ENCODE data around the gene APBA3. TPM values are rescaled to one million over a fixed set of nuclear protein-coding genes. Genes with fewer than 3 reads are reported as not detected.

APBA3 gene
- total and polyA plus RNA-seq, 12 donors = 2.6 to 43.8 (median 22.3) TPM

GRCh38 chr19:3792114-3792513, 30.6 kb upstream of the APBA3 start:
- no peak overlapping the region for H3K4me3 ChIP-seq
- TF ChIP-seq POLR2A (IDR thresholded peaks at IDR 0.05) = no peak
- TF ChIP-seq CTCF (IDR thresholded peaks at IDR 0.05) = no peak
- no peak for DNase-seq
- 66 to 79% (median 71%) methylated on average over 3 of the region's 3 CpGs for WGBS, 4 donors
- intact Hi-C loops (cut with DNase I) = no loop called here
- no peaks in the 10 kb centered on the region for H3K36me3 ChIP-seq (replicated peaks in 1 of 2)
- no peaks in the 10 kb centered on the region for H3K9me3 ChIP-seq (replicated peaks in 1 of 3)
- no peaks in the 10 kb centered on the region for H3K27me3 ChIP-seq
- H3K4me1 ChIP-seq (replicated peaks in 1 of 2) = no peaks in the 10 kb centered on the region
- H3K27ac ChIP-seq = no peak overlapping the region

- 77 to 85% (median 83%) methylated on average over 7 of the region's 7 CpGs for WGBS, 4 donors
- Histone ChIP-seq H3K4me1 (replicated peaks in 1 of 2) (no peaks in the 10 kb centered on the region), H3K36me3 (replicated peaks in 1 of 2) (no peaks in the 10 kb centered on the region), H3K4me3 (no peak overlapping the region), H3K27me3 (peaks cover 4% of the 10 kb centered on the region), H3K9me3 (replicated peaks in 1 of 3) (no peaks in the 10 kb centered on the region), H3K27ac (no peak overlapping the region)
- TF ChIP-seq POLR2A (IDR thresholded peaks at IDR 0.05) (no peak), CTCF (IDR thresholded peaks at IDR 0.05) (no peak)
- intact Hi-C loops (cut with DNase I) = no loop called here
- no peak for DNase-seq
Observed at GRCh38 chr19:3790941-3791340, 29.4 kb upstream of the APBA3 start.

GRCh38 chr19:3790209-3790734, 28.8 kb upstream of the APBA3 start:
- TF ChIP-seq POLR2A (IDR thresholded peaks at IDR 0.05) (no peak), CTCF (IDR thresholded peaks at IDR 0.05) (no peak)
- WGBS, 4 donors = 64 to 69% (median 65%) methylated on average over 6 of the region's 6 CpGs
- intact Hi-C loops (cut with DNase I) = no loop called here

GRCh38 chr19:3788996-3789778, 27.7 kb upstream of the APBA3 start:
- no peaks in the 10 kb centered on the region for H3K9me3 ChIP-seq (replicated peaks in 1 of 3)
- no peaks in the 10 kb centered on the region for H3K4me1 ChIP-seq (replicated peaks in 1 of 2)
- no peak for DNase-seq
- peaks cover 10% of the 10 kb centered on the region for H3K27me3 ChIP-seq
- TF ChIP-seq CTCF (IDR thresholded peaks at IDR 0.05) (no peak), POLR2A (IDR thresholded peaks at IDR 0.05) (no peak)
- intact Hi-C loops (cut with DNase I) = no loop called here
- H3K27ac ChIP-seq = no peak overlapping the region
- H3K4me3 ChIP-seq = no peak overlapping the region
- 46 to 52% (median 49%) methylated on average over 10 to 16 of the region's 16 CpGs for WGBS, 4 donors
- no peaks in the 10 kb centered on the region for H3K36me3 ChIP-seq (replicated peaks in 1 of 2)

More at GRCh38 chr19:3790209-3790734, 28.8 kb upstream of the APBA3 start:
- Histone ChIP-seq H3K36me3 (replicated peaks in 1 of 2) (no peaks in the 10 kb centered on the region), H3K27ac (no peak overlapping the region), H3K4me1 (replicated peaks in 1 of 2) (no peaks in the 10 kb centered on the region), H3K27me3 (peaks cover 8% of the 10 kb centered on the region), H3K9me3 (replicated peaks in 1 of 3) (no peaks in the 10 kb centered on the region), H3K4me3 (no peak overlapping the region)
- no peak for DNase-seq

Measured in adrenal gland (tissue), 12 donors.